H9 (cell line): ENCODE results near the gene PTRHD1. TPM values are rescaled to one million over a fixed set of nuclear protein-coding genes. Genes with fewer than 3 reads are reported as not detected.

Source experiments
- DNase-seq: peaks from one replicate; pipeline ENCODE4 v3.0.0-alpha.2; 2017
- H2AFZ ChIP-seq: one replicate; pipeline ENCODE4 v1.6.1; 2013; ENCODE audit warnings: mild to moderate bottlenecking, low read length, control low read depth, moderate library complexity
- H2AK5ac ChIP-seq: 2 replicates; pipeline ENCODE4 v1.6.1; 2013; ENCODE audit warnings: low read length, control low read depth, mixed read lengths; ENCODE audit not compliant: insufficient read length
- H2BK120ac ChIP-seq: one replicate; pipeline ENCODE4 v1.6.1; 2013; ENCODE audit warnings: low read depth, mild to moderate bottlenecking, low read length, control low read depth, inconsistent platforms; ENCODE audit not compliant: poor library complexity, severe bottlenecking
- H2BK12ac ChIP-seq: 2 replicates; pipeline ENCODE4 v1.6.1; 2013; ENCODE audit warnings: low read length, control low read depth, mixed read lengths, low read depth; ENCODE audit not compliant: insufficient read length
- H2BK15ac ChIP-seq: 2 replicates; pipeline ENCODE4 v1.6.1; 2013; ENCODE audit warnings: low read depth, low read length, control low read depth
- H2BK20ac ChIP-seq: one replicate; pipeline ENCODE4 v1.6.1; 2013; ENCODE audit warnings: low read depth, mild to moderate bottlenecking, low read length, control low read depth, inconsistent platforms; ENCODE audit not compliant: poor library complexity, severe bottlenecking
- H2BK5ac ChIP-seq: 2 replicates; pipeline ENCODE4 v1.6.1; 2013; ENCODE audit warnings: low read length, control low read depth, mixed read lengths; ENCODE audit not compliant: insufficient read length
- H3K14ac ChIP-seq: 2 replicates; pipeline ENCODE4 v1.6.1; 2013; ENCODE audit warnings: low read length, control low read depth; ENCODE audit not compliant: insufficient read depth
- H3K18ac ChIP-seq: 2 replicates; pipeline ENCODE4 v1.6.1; 2013; ENCODE audit warnings: low read depth, mild to moderate bottlenecking, mixed read lengths, low read length, control low read depth; ENCODE audit not compliant: insufficient read length
- H3K23ac ChIP-seq: 2 replicates; pipeline ENCODE4 v1.6.1; 2013; ENCODE audit warnings: low read length, control low read depth, mixed read lengths, low read depth; ENCODE audit not compliant: insufficient read length
- H3K23me2 ChIP-seq: 2 replicates; pipeline ENCODE4 v1.6.1; 2013; ENCODE audit warnings: low read depth, mild to moderate bottlenecking, mixed read lengths, low read length, control low read depth; ENCODE audit not compliant: insufficient read length, poor library complexity, severe bottlenecking
- H3K27ac ChIP-seq: 2 replicates; pipeline ENCODE4 v1.5.1; 2013; ENCODE audit warnings: low read length, control low read depth, mixed read lengths, low read depth; ENCODE audit not compliant: insufficient read length
- H3K27me3 ChIP-seq: 2 replicates; pipeline ENCODE4 v1.6.1; 2013; ENCODE audit warnings: low read length, control low read depth, inconsistent platforms; ENCODE audit not compliant: insufficient read depth
- H3K4ac ChIP-seq: 2 replicates; pipeline ENCODE4 v1.6.1; 2013; ENCODE audit warnings: low read depth, mild to moderate bottlenecking, control low read depth, inconsistent platforms, low read length, moderate library complexity
- H3K4me1 ChIP-seq: 2 replicates; pipeline ENCODE4 v1.6.1; 2013; ENCODE audit warnings: low read length, control low read depth, inconsistent platforms; ENCODE audit not compliant: insufficient read depth
- H3K4me2 ChIP-seq: 2 replicates; pipeline ENCODE4 v1.6.1; 2013; ENCODE audit warnings: low read length, control low read depth, mixed read lengths; ENCODE audit not compliant: insufficient read length, insufficient read depth
- H3K56ac ChIP-seq: 2 replicates; pipeline ENCODE4 v1.6.1; 2013; ENCODE audit warnings: low read depth, mild to moderate bottlenecking, mixed read lengths, low read length, control low read depth; ENCODE audit not compliant: insufficient read length
- H3K79me1 ChIP-seq: 2 replicates; pipeline ENCODE4 v1.6.1; 2013; ENCODE audit warnings: low read depth, mild to moderate bottlenecking, moderate library complexity, low read length, control low read depth, inconsistent platforms; ENCODE audit not compliant: insufficient read depth, poor library complexity, severe bottlenecking
- H3K79me2 ChIP-seq: 2 replicates; pipeline ENCODE4 v1.6.1; 2013; ENCODE audit warnings: low read length, control low read depth, inconsistent platforms; ENCODE audit not compliant: insufficient read depth
- H3K9ac ChIP-seq: 2 replicates; pipeline ENCODE4 v1.6.1; 2013; ENCODE audit warnings: low read length, control low read depth, mixed read lengths; ENCODE audit not compliant: insufficient read length; ENCODE audit errors: extremely low read depth
- H3K9me3 ChIP-seq: one replicate; pipeline ENCODE4 v1.6.1; 2013; ENCODE audit warnings: low read depth, low read length, inconsistent platforms; ENCODE audit not compliant: control insufficient read depth
- H3T11ph ChIP-seq: one replicate; pipeline ENCODE4 v1.6.1; 2013; ENCODE audit warnings: mild to moderate bottlenecking, low read length, control low read depth, inconsistent platforms
- H4K20me1 ChIP-seq: one replicate; pipeline ENCODE4 v1.6.1; 2013; ENCODE audit not compliant: control insufficient read depth, insufficient read length, insufficient read depth
- H4K5ac ChIP-seq: 2 replicates; pipeline ENCODE4 v1.6.1; 2013; ENCODE audit warnings: low read depth, mild to moderate bottlenecking, mixed read lengths, low read length, control low read depth; ENCODE audit not compliant: insufficient read length
- H4K8ac ChIP-seq: replicated peaks from 2 replicates; pipeline ENCODE4 v1.6.1; 2013; ENCODE audit warnings: low read length, control low read depth, mixed read lengths, low read depth; ENCODE audit not compliant: insufficient read length
- H4K91ac ChIP-seq: 2 replicates; pipeline ENCODE4 v1.6.1; 2013; ENCODE audit warnings: low read depth, mild to moderate bottlenecking, moderate library complexity, mixed read lengths, low read length, control low read depth; ENCODE audit not compliant: insufficient read length
- H3K27ac Mint-ChIP-seq, 3 experiments: 2 replicates in 2 of 3; 3 replicates in 1 of 3; pipeline ENCODE4 v1.8.0; 2020 to 2021; ENCODE audit warnings: mixed read lengths in 3 of 3, mild to moderate bottlenecking in 1 of 3, moderate library complexity in 1 of 3
- H3K27me3 Mint-ChIP-seq: 2 replicates; pipeline ENCODE4 v1.8.0; 2021; ENCODE audit warnings: low read depth, mild to moderate bottlenecking, moderate library complexity, mixed read lengths
- H3K36me3 Mint-ChIP-seq, 3 experiments: 2 replicates in 2 of 3; 3 replicates in 1 of 3; pipeline ENCODE4 v1.8.0; 2020 to 2021; ENCODE audit warnings: low read depth in 3 of 3, mixed read lengths in 3 of 3; ENCODE audit not compliant: insufficient read depth in 1 of 3
- H3K4me1 Mint-ChIP-seq, 2 experiments: 2 replicates each; pipeline ENCODE4 v1.8.0; 2020; ENCODE audit warnings: mixed read lengths in 2 of 2
- H3K4me3 Mint-ChIP-seq, 2 experiments: 2 replicates in 1 of 2; 3 replicates in 1 of 2; pipeline ENCODE4 v1.8.0; 2020 to 2021; ENCODE audit warnings: mild to moderate bottlenecking in 2 of 2, mixed read lengths in 2 of 2, moderate library complexity in 1 of 2
- H3K9me3 Mint-ChIP-seq, 2 experiments: 2 replicates in 1 of 2; 3 replicates in 1 of 2; pipeline ENCODE4 v1.8.0; 2020; ENCODE audit warnings: mild to moderate bottlenecking in 2 of 2, mixed read lengths in 2 of 2, moderate library complexity in 1 of 2
- WGBS: extraction: QIAGEN DNeasy Blood & Tissue Kit; methylation state at CpG from one replicate; pipeline ENCODE4 v1.1.7; 2013; ENCODE audit warnings: missing lambda C conversion rate, low lambda C conversion rate, mixed read lengths; ENCODE audit not compliant: insufficient read length; ENCODE audit errors: extremely low coverage; 5-methylcytosine and 5-hydroxymethylcytosine counted together
- total RNA-seq: library from RNA; stranded (reverse); gene quantifications from 2 replicates; pipeline ENCODE4 v1.2.1, GENCODE V29; 2021
- TF ChIP-seq, protein P1 (sequence below): fragments of 200-600 bp; sonication (generic); conservative IDR thresholded peaks from 3 replicates; pipeline ENCODE4 v1.8.0; 2021; ENCODE audit warnings: antibody characterized with exemption, mild to moderate bottlenecking

PTRHD1 gene
- total RNA-seq, 1 experiment from 2014 or later = 43.7 TPM

DNA sequence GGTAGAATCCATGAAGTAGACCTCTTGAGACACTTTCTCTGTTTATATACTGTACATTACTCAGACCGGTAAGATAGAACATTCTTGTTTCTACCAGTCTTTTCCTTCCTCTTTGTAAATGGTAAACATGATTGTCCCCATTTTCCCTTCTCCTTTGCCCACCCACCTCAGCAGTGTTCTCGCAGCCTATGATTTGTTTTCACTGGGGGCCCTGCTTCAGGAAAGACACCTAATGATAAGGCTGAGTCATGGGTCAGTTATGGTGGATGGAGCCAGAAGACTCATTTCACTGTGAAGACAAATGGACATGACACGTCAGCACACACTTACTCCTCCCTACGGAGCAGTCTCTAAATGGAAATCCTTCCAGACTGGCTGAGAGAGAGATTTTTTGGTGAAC, 23.7 kb upstream of the PTRHD1 start:
- DNase-seq = no peak
- H2BK120ac ChIP-seq = no peak overlapping the region
- H2AK5ac ChIP-seq = no peak overlapping the region
- H3K18ac ChIP-seq = no peak overlapping the region
- no peak overlapping the region for H3K27ac ChIP-seq
- H3K79me1 ChIP-seq = no peaks in the 10 kb centered on the region
- Mint-ChIP-seq H3K9me3 (peaks cover 0 to under 1% of the 10 kb centered on the region in 2 experiments; a peak in 1 of 5 replicates), H3K4me1 (peaks cover 19 to 28% of the 10 kb centered on the region in 2 experiments), H3K36me3 (peaks cover 65 to 86% (median 86%) of the 10 kb centered on the region in 3 experiments), H3K27ac (peak overlapping the region; percentile 44 to 76 (median 50); a peak in 5 of 7 replicates), H3K4me3 (no peak overlapping the region), H3K27me3 (no peaks in the 10 kb centered on the region; the same call in 1 of the 2 replicates)
- no peak overlapping the region for H3K9ac ChIP-seq
- no peak overlapping the region for H2AFZ ChIP-seq
- H3K14ac ChIP-seq = no peak overlapping the region
- 0 out of 2 replicates have a peak, but pooled peaks cover 2% of the 10 kb centered on the region for H3K79me2 ChIP-seq
- H4K20me1 ChIP-seq = no peaks in the 10 kb centered on the region
- H3K27me3 ChIP-seq = no peaks in the 10 kb centered on the region
- H3K23me2 ChIP-seq = no peaks in the 10 kb centered on the region
- TF ChIP-seq, protein P1, sequence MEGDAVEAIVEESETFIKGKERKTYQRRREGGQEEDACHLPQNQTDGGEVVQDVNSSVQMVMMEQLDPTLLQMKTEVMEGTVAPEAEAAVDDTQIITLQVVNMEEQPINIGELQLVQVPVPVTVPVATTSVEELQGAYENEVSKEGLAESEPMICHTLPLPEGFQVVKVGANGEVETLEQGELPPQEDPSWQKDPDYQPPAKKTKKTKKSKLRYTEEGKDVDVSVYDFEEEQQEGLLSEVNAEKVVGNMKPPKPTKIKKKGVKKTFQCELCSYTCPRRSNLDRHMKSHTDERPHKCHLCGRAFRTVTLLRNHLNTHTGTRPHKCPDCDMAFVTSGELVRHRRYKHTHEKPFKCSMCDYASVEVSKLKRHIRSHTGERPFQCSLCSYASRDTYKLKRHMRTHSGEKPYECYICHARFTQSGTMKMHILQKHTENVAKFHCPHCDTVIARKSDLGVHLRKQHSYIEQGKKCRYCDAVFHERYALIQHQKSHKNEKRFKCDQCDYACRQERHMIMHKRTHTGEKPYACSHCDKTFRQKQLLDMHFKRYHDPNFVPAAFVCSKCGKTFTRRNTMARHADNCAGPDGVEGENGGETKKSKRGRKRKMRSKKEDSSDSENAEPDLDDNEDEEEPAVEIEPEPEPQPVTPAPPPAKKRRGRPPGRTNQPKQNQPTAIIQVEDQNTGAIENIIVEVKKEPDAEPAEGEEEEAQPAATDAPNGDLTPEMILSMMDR = no peak
- H2BK12ac ChIP-seq = no peak overlapping the region
- H3K4me2 ChIP-seq = no peak overlapping the region
- WGBS = no CpG with 5 or more reads among the region's 4 CpGs
- H3T11ph ChIP-seq = no peak overlapping the region
- H2BK20ac ChIP-seq = no peak overlapping the region
- H2BK5ac ChIP-seq = no peak overlapping the region
- no peak overlapping the region for H3K4ac ChIP-seq
- no peak overlapping the region for H2BK15ac ChIP-seq
- no peaks in the 10 kb centered on the region for H3K9me3 ChIP-seq
- H3K56ac ChIP-seq = no peak overlapping the region
- H4K5ac ChIP-seq = no peak overlapping the region
- H4K8ac ChIP-seq = no peak overlapping the region
- no peak overlapping the region for H3K23ac ChIP-seq
- peaks cover 9% of the 10 kb centered on the region for H3K4me1 ChIP-seq
- no peak overlapping the region for H4K91ac ChIP-seq
